ENCODE data around the gene EPHB2.

Gene EPHB2

DNA sequence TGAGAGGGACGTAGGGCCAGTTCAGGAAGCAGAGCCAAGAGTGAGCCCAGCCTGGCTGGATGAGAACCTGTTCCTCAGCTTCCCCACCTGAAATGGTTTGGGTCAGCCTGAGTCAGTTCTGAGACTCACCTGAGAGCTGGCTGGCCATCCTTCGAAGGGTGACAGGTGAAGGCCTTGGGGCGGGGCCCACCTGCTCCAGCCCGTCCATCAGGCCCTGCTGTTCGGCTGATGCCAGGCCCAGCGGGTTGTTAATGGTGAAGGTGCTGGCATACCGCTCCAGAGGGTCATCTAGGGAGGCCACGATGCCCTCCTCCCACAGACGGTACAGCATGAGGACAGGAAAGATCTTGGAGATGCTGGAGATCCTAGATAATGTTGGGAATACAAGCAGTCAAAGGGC is 247.9 kb downstream of the EPHB2 start:
- TF ChIP-seq, protein P1, sequence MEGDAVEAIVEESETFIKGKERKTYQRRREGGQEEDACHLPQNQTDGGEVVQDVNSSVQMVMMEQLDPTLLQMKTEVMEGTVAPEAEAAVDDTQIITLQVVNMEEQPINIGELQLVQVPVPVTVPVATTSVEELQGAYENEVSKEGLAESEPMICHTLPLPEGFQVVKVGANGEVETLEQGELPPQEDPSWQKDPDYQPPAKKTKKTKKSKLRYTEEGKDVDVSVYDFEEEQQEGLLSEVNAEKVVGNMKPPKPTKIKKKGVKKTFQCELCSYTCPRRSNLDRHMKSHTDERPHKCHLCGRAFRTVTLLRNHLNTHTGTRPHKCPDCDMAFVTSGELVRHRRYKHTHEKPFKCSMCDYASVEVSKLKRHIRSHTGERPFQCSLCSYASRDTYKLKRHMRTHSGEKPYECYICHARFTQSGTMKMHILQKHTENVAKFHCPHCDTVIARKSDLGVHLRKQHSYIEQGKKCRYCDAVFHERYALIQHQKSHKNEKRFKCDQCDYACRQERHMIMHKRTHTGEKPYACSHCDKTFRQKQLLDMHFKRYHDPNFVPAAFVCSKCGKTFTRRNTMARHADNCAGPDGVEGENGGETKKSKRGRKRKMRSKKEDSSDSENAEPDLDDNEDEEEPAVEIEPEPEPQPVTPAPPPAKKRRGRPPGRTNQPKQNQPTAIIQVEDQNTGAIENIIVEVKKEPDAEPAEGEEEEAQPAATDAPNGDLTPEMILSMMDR (IDR thresholded peaks at IDR 0.05; ENCODE audit: low read depth, low read length) = no peak
- no peaks in the 10 kb centered on the region for H3K27me3 ChIP-seq (ENCODE audit: insufficient read depth, low read depth, severe bottlenecking)
- no peaks in the 10 kb centered on the region for H3K36me3 ChIP-seq

DNA sequence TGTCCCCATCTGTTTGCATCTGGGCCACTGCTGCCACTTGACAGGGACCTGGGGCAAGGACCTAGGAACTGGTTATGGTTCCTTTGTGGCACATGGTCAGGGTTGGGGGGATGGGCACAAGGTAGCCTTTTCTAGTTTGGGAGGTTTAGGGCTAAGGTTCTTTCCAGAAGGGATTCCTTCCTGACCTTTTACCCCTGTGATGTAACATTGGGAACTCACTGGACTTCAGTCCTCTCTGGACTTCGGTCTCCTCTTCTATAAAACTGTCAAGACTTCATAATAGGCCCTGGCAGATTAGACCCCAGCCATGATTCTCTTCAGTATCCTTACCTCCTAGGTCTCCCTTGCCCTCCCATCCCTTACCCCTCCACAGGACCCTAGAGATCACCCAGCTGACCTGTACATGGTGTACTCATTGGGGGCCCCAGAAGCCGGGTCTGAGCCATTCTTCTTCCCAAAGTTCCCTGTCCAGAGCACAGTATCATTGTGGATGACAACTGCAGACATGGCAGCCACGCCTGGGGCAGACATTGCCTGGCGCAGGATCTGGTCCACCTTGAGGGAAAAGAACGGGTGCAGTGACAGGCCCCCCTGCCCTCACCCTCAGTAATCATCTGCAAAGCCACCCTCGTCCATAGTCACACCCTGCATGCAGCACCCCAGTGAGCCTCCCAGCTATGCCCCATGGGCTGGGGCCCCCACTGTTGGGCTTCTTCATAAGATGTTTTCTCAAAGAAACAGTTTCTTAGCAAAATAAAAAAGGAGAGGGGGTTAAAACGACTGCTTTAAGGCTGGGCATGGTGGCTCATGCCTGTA is 249.1 kb downstream of the EPHB2 start:
- no peak overlapping the region for H3K27ac ChIP-seq
- TF ChIP-seq, protein P1 (IDR thresholded peaks at IDR 0.05; ENCODE audit: low read depth, low read length) = no peak
- H3K4me3 ChIP-seq (ENCODE audit: low read depth, low read length) = no peak overlapping the region
- H3K36me3 ChIP-seq = no peaks in the 10 kb centered on the region
- no peaks in the 10 kb centered on the region for H3K27me3 ChIP-seq (ENCODE audit: insufficient read depth, low read depth, severe bottlenecking)
- no peak for DNase-seq
- H3K9me3 ChIP-seq (ENCODE audit: severe bottlenecking) = no peaks in the 10 kb centered on the region

More for the DNA sequence above, 247.9 kb downstream of the EPHB2 start:
- DNase-seq = no peak
- Histone ChIP-seq H3K9me3 (ENCODE audit: severe bottlenecking) (no peaks in the 10 kb centered on the region), H3K4me3 (ENCODE audit: low read depth, low read length) (no peak overlapping the region), H3K27ac (no peak overlapping the region)

DNA sequence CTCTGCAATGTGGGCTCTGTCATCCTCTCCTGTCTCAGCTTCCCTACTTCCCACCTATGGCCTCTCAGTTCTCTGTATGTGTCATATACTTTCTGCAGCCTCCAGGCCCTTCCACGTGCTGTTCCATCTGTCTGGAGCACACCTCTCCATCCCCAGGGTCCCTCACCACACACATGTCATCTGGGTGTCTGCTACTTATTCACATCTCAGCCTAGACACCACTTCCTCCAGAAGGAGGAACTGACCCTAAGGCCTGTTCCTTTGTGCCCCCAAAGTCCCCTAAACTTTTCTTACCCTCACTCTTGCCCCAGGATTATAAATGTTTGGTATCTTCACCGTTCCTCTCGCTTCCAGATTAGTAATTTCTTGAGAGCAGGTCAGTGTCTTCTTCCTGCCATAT is 251.9 kb downstream of the EPHB2 start:
- Histone ChIP-seq H3K36me3 (no peaks in the 10 kb centered on the region), H3K27ac (no peak overlapping the region), H3K4me3 (ENCODE audit: low read depth, low read length) (no peak overlapping the region), H3K9me3 (ENCODE audit: severe bottlenecking) (peaks cover 14% of the 10 kb centered on the region), H3K27me3 (ENCODE audit: insufficient read depth, low read depth, severe bottlenecking) (no peaks in the 10 kb centered on the region)
- no peak for DNase-seq
- TF ChIP-seq, protein P1 (IDR thresholded peaks at IDR 0.05; ENCODE audit: low read depth, low read length) = no peak

GRCh38 chr1:22963044-22963677 is 252.5 kb downstream of the EPHB2 start:
- TF ChIP-seq, protein P1 (IDR thresholded peaks at IDR 0.05; ENCODE audit: low read depth, low read length) = no peak
- DNase-seq = no peak
- Histone ChIP-seq H3K27ac (no peak overlapping the region), H3K9me3 (ENCODE audit: severe bottlenecking) (peaks cover 14% of the 10 kb centered on the region), H3K27me3 (ENCODE audit: insufficient read depth, low read depth, severe bottlenecking) (no peaks in the 10 kb centered on the region), H3K36me3 (no peaks in the 10 kb centered on the region), H3K4me3 (ENCODE audit: low read depth, low read length) (no peak overlapping the region)

DNA sequence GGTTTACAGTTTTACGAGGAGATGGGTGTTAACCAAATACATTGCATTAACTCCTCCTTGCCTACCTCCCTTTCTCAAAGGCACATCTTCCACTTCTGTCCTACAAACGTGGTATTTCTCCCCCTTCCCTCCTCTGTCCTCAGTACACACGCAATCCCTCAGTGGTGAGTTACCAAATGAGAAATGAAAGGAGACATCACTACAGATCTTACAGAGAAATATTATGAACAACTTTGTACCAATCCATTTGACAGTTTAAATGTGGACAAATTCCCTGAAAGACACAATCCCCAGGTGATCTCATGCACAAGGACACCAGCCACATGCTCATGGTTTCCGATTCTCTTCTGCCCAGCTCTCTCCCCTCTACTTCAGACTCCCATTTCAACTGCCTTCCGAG is 255.7 kb downstream of the EPHB2 start:
- Histone ChIP-seq H3K27me3 (ENCODE audit: insufficient read depth, low read depth, severe bottlenecking) (no peaks in the 10 kb centered on the region), H3K27ac (no peak overlapping the region), H3K4me3 (ENCODE audit: low read depth, low read length) (no peak overlapping the region), H3K9me3 (ENCODE audit: severe bottlenecking) (peaks cover 14% of the 10 kb centered on the region), H3K36me3 (no peaks in the 10 kb centered on the region)
- TF ChIP-seq, protein P1 (IDR thresholded peaks at IDR 0.05; ENCODE audit: low read depth, low read length) = no peak
- DNase-seq = no peak
